NB4 (cell line): ENCODE data around the gene NEB.

ENCODE experiments used
- POLR2A ChIP-seq: IDR thresholded peaks from 2 replicates; pipeline ENCODE4 v1.6.1; 2011; ENCODE audit warnings: mild to moderate bottlenecking; ENCODE audit not compliant: insufficient read length; ENCODE audit errors: extremely low read depth
- TF ChIP-seq, protein P1 (sequence below): IDR thresholded peaks from one replicate; pipeline ENCODE4 v1.5.1; 2012; ENCODE audit warnings: low read depth, low read length
- TF ChIP-seq, protein P2 (sequence below): IDR thresholded peaks from 2 replicates; pipeline ENCODE4 v1.6.1; 2011; ENCODE audit warnings: low read depth, low read length

DNA sequence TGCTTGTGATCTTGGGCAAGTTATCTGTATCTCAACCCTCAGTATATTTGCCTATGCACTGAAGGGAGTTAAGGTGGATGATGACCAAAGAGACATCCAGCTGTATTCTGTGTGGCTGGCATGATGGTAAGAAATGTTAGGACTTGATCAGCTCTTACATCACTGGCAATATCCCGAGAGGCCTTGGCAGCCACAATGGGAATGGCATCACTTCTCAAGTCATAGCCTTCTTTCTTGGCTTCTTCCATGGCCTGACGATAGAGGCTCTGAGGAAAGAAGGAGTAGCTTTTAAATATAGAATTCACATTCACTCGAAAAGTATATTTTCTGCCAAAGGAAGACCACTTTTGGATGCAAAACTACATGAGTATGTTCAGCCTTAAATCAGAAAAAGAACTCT lies 113.5 kb downstream of the NEB start:
- TF ChIP-seq, protein P1, sequence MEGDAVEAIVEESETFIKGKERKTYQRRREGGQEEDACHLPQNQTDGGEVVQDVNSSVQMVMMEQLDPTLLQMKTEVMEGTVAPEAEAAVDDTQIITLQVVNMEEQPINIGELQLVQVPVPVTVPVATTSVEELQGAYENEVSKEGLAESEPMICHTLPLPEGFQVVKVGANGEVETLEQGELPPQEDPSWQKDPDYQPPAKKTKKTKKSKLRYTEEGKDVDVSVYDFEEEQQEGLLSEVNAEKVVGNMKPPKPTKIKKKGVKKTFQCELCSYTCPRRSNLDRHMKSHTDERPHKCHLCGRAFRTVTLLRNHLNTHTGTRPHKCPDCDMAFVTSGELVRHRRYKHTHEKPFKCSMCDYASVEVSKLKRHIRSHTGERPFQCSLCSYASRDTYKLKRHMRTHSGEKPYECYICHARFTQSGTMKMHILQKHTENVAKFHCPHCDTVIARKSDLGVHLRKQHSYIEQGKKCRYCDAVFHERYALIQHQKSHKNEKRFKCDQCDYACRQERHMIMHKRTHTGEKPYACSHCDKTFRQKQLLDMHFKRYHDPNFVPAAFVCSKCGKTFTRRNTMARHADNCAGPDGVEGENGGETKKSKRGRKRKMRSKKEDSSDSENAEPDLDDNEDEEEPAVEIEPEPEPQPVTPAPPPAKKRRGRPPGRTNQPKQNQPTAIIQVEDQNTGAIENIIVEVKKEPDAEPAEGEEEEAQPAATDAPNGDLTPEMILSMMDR, result no peak
- TF ChIP-seq POLR2A, result no peak
- TF ChIP-seq, protein P2, sequence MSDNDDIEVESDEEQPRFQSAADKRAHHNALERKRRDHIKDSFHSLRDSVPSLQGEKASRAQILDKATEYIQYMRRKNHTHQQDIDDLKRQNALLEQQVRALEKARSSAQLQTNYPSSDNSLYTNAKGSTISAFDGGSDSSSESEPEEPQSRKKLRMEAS, result no peak
